Measurements from ENCODE around the gene AUTS2.

- TF ChIP-seq GATA3 (IDR thresholded peaks at IDR 0.05; ENCODE audit: low read depth, low read length) (no peak), GATA2 (IDR thresholded peaks at IDR 0.05; ENCODE audit: low read depth, low read length) (no peak)
These were observed 279.7 kb downstream of the AUTS2 start for GRCh38 chr7:69878015-69878414.
